IPS DF 4.7 (cell line): ENCODE measurements around the gene CDC42.

Source experiments
- DNase-seq: peaks from one replicate; pipeline ENCODE4 v3.0.0-alpha.2; 2013; ENCODE audit warnings: low spot score; ENCODE audit errors: extremely low read depth

CDC42 gene

DNA sequence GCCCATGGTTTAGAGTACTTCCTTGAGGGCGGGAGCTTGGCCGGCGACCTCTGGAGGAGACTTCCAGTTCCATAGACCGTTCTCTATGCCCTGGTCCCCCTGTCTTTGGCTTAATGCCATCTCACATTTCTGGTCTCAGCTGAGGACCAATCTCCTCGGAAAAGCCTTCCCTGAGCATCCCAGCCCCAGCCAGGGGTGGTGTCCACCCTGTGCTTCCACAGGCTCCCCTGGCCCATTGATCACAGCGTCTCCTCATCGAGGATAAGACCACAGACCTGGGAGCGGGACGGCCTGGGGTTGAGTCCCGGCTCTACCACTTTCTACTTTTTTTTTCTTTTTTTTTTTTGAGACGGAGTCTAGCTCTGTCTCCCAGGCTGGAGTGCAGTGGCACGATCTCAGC is 75.9 kb downstream of the CDC42 start:
- no peak for DNase-seq

- DNase-seq = no peak
Observed at GRCh38 chr1:22129501-22130117, 77.1 kb downstream of the CDC42 start.

DNA sequence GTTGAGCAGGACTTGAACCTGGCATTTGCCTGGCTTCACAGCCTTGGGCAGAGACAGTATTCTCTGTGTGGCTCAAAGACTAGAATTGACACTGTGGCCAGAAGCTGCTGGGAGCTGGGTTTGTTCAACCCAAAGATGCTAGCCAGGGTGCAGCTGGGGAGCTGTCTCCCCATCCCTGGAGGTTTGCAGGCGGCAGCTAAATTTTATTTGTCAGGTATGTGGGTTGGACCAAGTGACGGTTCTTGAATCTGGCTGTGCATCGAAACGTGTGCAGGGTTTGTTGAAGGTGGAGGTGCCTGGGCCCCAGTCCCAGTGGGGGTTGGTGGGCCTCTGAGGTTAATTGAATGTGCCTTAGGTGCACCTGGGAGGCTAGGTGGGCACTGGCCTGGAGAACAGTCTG is 78.6 kb downstream of the CDC42 start:
- no peak for DNase-seq

DNA sequence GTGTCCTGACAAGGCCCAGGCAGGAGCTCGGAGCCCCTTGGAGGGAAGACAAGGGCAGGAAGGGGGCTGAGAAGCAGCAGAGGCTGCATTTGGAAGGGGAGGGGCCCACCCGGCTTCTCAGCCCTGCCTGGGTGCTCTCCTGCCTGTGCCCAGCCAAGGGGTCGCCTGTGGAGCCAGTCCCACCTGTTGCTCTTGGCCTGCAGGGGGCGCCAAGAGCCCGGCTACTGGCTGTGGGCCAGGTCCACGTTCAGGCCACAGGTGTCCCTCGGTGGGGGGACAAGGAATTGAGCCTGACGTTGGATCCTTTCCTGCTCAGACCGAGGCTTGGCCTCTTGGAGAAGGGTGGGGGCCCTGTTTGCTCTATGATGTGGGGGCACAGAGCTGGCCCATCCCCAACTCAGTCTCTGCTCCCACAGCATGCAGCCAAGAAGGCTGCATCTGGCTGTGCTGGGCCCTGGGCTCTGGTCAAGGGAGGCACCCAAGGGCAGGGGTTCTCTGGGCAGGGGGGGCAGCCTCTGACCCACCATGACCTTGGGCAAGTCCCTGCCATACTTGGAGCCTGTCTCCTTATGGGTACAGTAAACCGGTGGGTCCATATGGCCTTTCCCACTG is 79.5 kb downstream of the CDC42 start:
- DNase-seq = no peak

DNA sequence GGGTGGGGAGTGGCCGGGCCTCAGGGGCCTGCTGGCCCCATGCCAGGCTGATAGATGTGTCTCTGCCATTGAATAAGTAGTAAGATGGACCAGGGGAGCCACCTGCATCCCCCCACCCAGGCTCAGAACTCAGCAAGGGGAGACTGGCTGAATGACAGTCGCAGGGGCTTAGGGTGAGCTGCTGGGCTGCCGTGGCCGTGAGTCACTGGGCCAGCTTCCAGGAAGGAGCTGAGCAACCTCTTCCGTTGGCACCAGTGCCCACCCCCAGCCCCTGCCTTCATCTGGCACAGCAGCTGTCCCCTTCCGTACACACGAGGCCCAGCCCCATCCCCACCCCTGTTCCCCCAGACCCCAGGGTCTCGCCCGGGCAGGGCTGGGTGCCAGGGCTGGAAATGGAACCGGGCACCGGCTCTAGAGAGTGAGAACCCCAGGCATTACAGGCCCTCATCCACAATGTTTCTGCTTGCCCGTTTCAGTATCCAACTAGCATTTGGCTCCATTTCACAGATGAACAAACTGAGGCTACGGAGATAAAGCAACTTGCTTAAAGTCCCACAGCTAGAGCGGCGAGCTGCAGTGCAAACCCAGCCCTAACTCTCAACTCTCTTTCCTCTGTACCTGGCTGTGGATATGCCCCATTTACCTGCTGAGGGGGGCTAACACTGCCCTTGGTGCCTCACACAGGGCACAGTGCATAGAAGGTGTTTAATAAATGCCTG is 80.2 kb downstream of the CDC42 start:
- no peak for DNase-seq

GRCh38 chr1:22133247-22133930 is 80.9 kb downstream of the CDC42 start:
- no peak for DNase-seq

- no peak for DNase-seq
Observed at GRCh38 chr1:22133931-22134324, 81.4 kb downstream of the CDC42 start.

GRCh38 chr1:22137004-22137720 is 84.7 kb downstream of the CDC42 start:
- DNase-seq = no peak

DNA sequence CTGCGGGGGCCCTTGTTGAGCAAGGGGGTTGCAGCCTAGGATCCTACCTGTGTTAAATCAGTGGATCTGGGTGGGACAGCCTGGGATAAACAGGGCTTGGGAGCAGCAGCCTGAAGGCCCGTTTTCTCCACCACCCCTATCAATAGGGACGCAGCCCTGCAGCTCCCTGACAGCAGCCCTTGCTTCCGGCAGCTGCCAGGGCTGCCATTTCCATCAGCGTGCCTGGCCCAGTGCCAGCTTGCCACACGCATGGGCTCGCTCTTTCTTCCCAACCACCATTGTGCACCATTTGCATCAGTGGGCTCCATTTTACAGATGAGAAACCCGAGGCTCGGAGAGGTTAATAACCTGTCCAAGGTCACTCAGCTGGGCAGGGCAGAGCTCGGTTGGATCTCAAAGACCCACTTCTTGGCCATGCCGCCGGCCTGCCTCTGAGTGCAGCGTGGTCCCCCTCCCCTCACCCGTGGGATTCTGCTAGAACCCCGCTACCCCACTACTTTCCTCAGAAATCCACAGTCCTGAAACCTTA is 86.6 kb downstream of the CDC42 start:
- no peak for DNase-seq

DNA sequence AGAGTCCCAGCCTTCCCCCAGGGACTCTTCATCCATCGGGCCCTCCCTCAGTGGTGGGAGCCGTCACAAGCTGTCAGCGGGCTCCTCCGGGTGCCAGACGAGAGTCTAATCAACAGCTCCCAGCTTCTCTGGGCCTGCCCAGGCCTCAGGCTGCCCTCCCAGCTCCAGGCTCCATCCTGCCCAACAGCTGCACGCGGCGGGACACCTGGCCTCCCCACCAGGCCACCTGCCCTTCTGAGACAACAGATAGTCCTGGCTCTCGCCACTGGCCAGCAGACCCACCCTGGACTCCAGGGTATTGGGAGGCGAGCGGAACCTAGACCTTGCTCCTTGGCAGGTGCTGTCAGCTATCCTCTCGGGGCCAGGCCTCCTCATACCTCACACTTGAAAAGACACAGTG is 87.3 kb downstream of the CDC42 start:
- no peak for DNase-seq
